AG04449 (cell line): ENCODE results near the gene TAF6.

Experiments
- CTCF ChIA-PET: fragments of 350-600 bp; formaldehyde crosslinking; extraction: SDS; loops from one replicate; lab custom pipeline; 2021; ENCODE audit warnings: antibody characterized with exemption; lab: Yijun Ruan, JAX
- POLR2A ChIA-PET: fragments of 400-600, 350-600 bp; formaldehyde crosslinking; extraction: SDS; loops from one replicate; lab custom pipeline; 2020; ENCODE audit warnings: antibody characterized with exemption, inconsistent platforms; lab: Yijun Ruan, JAX
- DNase-seq: peaks from one replicate; pipeline ENCODE4 v3.0.0-alpha.2; 2010; ENCODE audit warnings: low read depth, low spot score
- H3K4me3 ChIP-seq: 2 replicates; pipeline ENCODE4 v1.5.1; 2011; ENCODE audit warnings: low read depth, mild to moderate bottlenecking, control low read depth, low read length
- CTCF ChIP-seq: IDR thresholded peaks from one replicate; pipeline ENCODE4 v1.5.1; 2011; ENCODE audit warnings: mild to moderate bottlenecking, moderate library complexity, low read length, control low read depth, inconsistent platforms; ENCODE audit not compliant: insufficient read depth; ENCODE audit errors: missing control alignments

TAF6 gene

GRCh38 chr7:100095289-100095688, 23.9 kb downstream of the TAF6 start:
- ChIA-PET CTCF (interaction anchor here (0.6 to 1.5 kb wide), 3 partner anchors 13 to 101 kb away, joined by 3 read pairs; no protein-coding TSS in a partner anchor), POLR2A (interaction anchor here (0.8 kb wide), 1 partner anchor 31 kb away, joined by 3 read pairs; the partner anchor contains the start of gene MBLAC1)
- no peak for DNase-seq
- no peak overlapping the region for H3K4me3 ChIP-seq
- no peak for TF ChIP-seq CTCF

GRCh38 chr7:100093925-100094486, 25.2 kb downstream of the TAF6 start:
- ChIA-PET CTCF (no interaction called here), POLR2A (no interaction called here)
- TF ChIP-seq CTCF: no peak
- H3K4me3 ChIP-seq: no peak overlapping the region
- DNase-seq: no peak

GRCh38 chr7:100093498-100093897, 25.7 kb downstream of the TAF6 start:
- ChIA-PET POLR2A (no interaction called here), CTCF (no interaction called here)
- DNase-seq: no peak
- no peak overlapping the region for H3K4me3 ChIP-seq
- no peak for TF ChIP-seq CTCF

GRCh38 chr7:100093054-100093453, 26.1 kb downstream of the TAF6 start:
- no peak for TF ChIP-seq CTCF
- CTCF ChIA-PET: no interaction called here
- H3K4me3 ChIP-seq: no peak overlapping the region
- no peak for DNase-seq
- POLR2A ChIA-PET: interaction anchor here (1.6 kb wide), 1 partner anchor 8 kb away, joined by 6 read pairs; the partner anchor contains the start of genes AP4M1 and MCM7

GRCh38 chr7:100091411-100092181, 27.6 kb downstream of the TAF6 start:
- ChIA-PET POLR2A (interaction anchor here (1.6 kb wide), 1 partner anchor 10 kb away, joined by 6 read pairs; the partner anchor contains the start of genes AP4M1 and MCM7), CTCF (interaction anchor here (0.8 to 1.2 kb wide), 2 partner anchors 9 to 11 kb away, joined by 3 to 6 read pairs; no protein-coding TSS in a partner anchor)
- TF ChIP-seq CTCF: no peak
- H3K4me3 ChIP-seq: no peak overlapping the region
- no peak for DNase-seq
